Central memory CD8-positive, alpha-beta T cell (primary cell): Measurements from ENCODE around the gene TMEM170A.

Source experiments
- ATAC-seq: fragments of 150-1000 bp; cut with Tn5 transposase; replicated peaks from 2 replicates; pipeline ENCODE4 v1.10.0; 2022; ENCODE audit warnings: mild to moderate bottlenecking, moderate FRiP score, moderate number of reproducible peaks; ENCODE audit not compliant: poor library complexity, severe bottlenecking; ENCODE audit errors: extremely low read depth
- DNase-seq, 2 donors: peaks; one replicate each; pipeline ENCODE4 v3.0.0; 2021; ENCODE audit warnings: low spot score in 2 of 2
- H3K27ac Mint-ChIP-seq: one replicate; pipeline ENCODE4 v1.8.0; 2022; ENCODE audit warnings: low read depth, mild to moderate bottlenecking, moderate library complexity, mixed read lengths
- H3K27me3 Mint-ChIP-seq: one replicate; pipeline ENCODE4 v1.8.0; 2022; ENCODE audit warnings: mixed read lengths
- H3K36me3 Mint-ChIP-seq: one replicate; pipeline ENCODE4 v1.8.0; 2022; ENCODE audit warnings: mild to moderate bottlenecking, moderate library complexity, mixed read lengths; ENCODE audit not compliant: insufficient read depth
- H3K4me1 Mint-ChIP-seq: one replicate; pipeline ENCODE4 v1.8.0; 2022; ENCODE audit warnings: mixed read lengths
- H3K4me3 Mint-ChIP-seq: one replicate; pipeline ENCODE4 v1.8.0; 2022; ENCODE audit warnings: mild to moderate bottlenecking, moderate library complexity, mixed read lengths
- H3K9me3 Mint-ChIP-seq: one replicate; pipeline ENCODE4 v1.8.0; 2022; ENCODE audit warnings: mixed read lengths

TMEM170A gene

DNA sequence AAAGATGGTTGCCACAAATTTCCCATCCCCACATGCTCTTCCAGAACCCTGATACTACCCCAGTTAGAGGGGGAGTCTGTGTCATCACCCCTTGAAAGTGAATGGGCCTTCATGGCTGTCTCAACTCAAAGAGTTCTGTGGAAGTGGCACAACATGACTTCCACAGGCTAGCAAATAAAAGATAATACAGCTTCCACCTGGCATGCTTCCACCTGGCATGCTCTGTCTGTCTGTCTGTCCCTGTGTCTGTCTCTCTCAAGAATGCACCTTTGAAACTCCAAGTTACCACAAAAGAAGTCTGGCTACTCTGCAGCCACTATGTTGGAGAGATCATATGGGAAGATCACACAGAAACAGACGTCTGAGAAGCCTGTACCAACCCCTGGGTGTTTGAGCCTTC is 66.2 kb downstream of the TMEM170A start:
- H3K27me3 Mint-ChIP-seq: no peaks in the 10 kb centered on the region
- no peak overlapping the region for H3K4me3 Mint-ChIP-seq
- H3K9me3 Mint-ChIP-seq: no peaks in the 10 kb centered on the region
- H3K27ac Mint-ChIP-seq: no peak overlapping the region
- H3K36me3 Mint-ChIP-seq: peaks cover 16% of the 10 kb centered on the region
- ATAC-seq (no peak), DNase-seq (no peak)
- peaks cover 5% of the 10 kb centered on the region for H3K4me1 Mint-ChIP-seq

GRCh38 chr16:75394941-75395340 is 69.5 kb downstream of the TMEM170A start:
- Mint-ChIP-seq H3K4me1 (peaks cover 5% of the 10 kb centered on the region), H3K36me3 (peaks cover 28% of the 10 kb centered on the region), H3K27ac (no peak overlapping the region), H3K9me3 (no peaks in the 10 kb centered on the region), H3K27me3 (no peaks in the 10 kb centered on the region), H3K4me3 (no peak overlapping the region)
- DNase-seq (no peak), ATAC-seq (no peak)
